AG09309 (cell line): ENCODE results near the gene STPG3.

Source experiments
- DNase-seq: peaks from one replicate; pipeline ENCODE4 v3.0.0-alpha.2; 2010; ENCODE audit warnings: low read depth
- H3K4me3 ChIP-seq: 2 replicates; pipeline ENCODE4 v1.5.1; 2011; ENCODE audit warnings: mild to moderate bottlenecking, low read depth, low read length, moderate library complexity; ENCODE audit not compliant: control insufficient read depth
- TF ChIP-seq, protein P1 (sequence below): IDR thresholded peaks from 2 replicates; pipeline ENCODE4 v1.5.1; 2011; ENCODE audit warnings: mild to moderate bottlenecking, low read depth, low read length, inconsistent platforms; ENCODE audit not compliant: insufficient read depth, control insufficient read depth; ENCODE audit errors: missing control alignments

STPG3 gene

DNA sequence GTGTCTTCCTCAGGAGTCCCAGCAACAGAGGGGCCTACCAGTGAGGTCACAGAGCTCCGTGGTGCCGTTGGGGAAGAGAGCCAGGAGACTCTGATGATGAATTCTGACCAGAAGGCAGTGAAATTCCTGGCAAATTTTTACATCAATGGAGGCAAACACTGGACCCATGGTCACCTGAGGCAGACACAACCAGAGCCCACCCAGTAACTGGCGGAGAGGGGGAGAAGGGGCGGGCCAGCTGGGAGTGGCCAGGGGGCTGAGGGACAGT lies at the start of gene STPG3:
TSS of gene STPG3 (plus strand) at position 93 of the 268 bp plus-strand sequence. CDS start at position 94, 1 bp downstream.
- TF ChIP-seq, protein P1, sequence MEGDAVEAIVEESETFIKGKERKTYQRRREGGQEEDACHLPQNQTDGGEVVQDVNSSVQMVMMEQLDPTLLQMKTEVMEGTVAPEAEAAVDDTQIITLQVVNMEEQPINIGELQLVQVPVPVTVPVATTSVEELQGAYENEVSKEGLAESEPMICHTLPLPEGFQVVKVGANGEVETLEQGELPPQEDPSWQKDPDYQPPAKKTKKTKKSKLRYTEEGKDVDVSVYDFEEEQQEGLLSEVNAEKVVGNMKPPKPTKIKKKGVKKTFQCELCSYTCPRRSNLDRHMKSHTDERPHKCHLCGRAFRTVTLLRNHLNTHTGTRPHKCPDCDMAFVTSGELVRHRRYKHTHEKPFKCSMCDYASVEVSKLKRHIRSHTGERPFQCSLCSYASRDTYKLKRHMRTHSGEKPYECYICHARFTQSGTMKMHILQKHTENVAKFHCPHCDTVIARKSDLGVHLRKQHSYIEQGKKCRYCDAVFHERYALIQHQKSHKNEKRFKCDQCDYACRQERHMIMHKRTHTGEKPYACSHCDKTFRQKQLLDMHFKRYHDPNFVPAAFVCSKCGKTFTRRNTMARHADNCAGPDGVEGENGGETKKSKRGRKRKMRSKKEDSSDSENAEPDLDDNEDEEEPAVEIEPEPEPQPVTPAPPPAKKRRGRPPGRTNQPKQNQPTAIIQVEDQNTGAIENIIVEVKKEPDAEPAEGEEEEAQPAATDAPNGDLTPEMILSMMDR, result no peak
- no peak for DNase-seq
- no peak within 1 kb of the TSS for H3K4me3 ChIP-seq

DNA sequence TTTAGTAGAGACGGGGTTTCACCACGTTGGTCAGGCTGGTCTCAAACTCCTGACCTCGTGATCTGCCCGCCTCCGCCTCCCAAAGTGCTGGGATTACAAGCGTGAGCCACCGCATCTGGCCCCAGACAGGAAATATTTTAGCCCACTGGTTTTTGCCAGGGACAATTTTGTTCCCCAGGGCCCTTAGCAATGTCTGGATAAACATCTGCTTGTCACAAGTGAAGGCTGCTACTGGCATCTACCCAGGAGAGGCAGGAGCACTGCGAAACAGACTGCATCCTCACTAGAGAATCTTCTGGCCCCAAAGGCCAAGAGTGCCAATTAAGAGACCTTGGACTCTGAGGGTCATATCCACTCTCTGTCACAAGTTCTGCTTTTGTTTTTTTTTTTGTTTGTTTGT lies 48.1 kb upstream of the STPG3 start:
- TF ChIP-seq, protein P1, result no peak
- DNase-seq, result no peak
- no peak overlapping the region for H3K4me3 ChIP-seq

DNA sequence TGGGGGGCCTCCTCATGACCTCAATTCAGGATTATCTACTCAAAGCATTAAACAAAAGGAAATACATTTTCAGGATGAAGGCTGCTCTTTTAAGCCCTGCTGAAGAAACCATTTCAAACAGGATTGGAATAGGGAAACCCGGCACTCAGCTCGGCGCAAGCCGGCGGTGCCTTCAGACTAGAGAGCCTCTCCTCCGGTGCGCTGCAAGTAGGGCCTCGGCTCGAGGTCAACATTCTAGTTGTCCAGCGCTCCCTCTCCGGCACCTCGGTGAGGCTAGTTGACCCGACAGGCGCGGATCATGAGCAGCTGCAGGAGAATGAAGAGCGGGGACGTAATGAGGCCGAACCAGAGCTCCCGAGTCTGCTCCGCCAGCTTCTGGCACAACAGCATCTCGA lies 46.4 kb upstream of the STPG3 start:
- TF ChIP-seq, protein P1, result no peak
- H3K4me3 ChIP-seq, result peak overlapping the region; percentile 81
- no peak for DNase-seq

DNA sequence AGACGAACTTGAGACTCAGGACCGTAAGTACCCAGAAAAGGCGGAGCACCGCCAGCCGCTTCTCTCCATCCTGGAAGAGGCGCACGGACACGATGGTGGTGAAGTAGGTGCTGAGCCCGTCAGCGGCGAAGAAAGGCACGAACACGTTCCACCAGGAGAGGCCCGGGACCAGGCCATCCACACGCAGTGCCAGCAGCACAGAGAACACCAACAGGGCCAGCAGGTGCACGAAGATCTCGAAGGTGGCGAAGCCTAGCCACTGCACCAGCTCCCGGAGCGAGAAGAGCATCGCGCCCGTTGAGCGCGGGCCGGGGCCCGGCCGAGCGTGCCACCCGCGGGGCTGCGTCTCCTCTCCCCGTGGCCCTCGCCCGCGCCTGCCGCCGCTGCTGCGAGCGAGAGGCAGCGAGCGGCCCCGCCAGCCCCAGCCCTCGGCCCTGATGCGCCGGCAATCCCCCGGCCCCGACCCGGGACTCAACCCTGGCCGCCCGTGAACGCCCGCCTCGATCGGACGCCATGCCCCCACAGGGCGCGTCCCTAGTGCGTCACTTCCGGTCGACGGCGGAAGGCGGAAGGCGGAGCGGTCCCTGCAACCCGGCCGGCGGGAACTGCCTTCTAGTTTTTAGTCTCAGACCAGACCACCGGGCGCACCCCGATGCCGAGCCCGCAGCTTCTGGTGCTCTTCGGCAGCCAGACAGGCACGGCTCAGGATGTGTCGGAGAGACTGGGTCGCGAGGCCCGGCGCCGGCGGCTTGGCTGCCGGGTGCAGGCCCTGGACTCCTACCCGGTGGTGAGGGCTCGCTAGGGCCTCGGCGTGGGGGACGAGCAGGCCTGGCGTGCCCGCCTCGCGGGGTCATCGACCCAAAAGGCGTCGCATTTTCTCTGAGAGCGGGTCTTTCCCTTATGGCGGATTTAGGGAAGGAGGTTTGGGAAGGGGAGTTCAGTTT lies 45.7 kb upstream of the STPG3 start, which contains the start of the genes NDOR1 and TMEM203:
TSS of gene NDOR1 (plus strand) at position 575 of the 944 bp plus-strand sequence. CDS start at position 653, 78 bp downstream.
TSS of gene TMEM203 (minus strand) at position 523 of the 944 bp plus-strand sequence. CDS start at position 289, 234 bp downstream.
- peak within 1 kb of the TSS; percentile 81 for H3K4me3 ChIP-seq
- no peak for DNase-seq
- TF ChIP-seq, protein P1, result no peak

DNA sequence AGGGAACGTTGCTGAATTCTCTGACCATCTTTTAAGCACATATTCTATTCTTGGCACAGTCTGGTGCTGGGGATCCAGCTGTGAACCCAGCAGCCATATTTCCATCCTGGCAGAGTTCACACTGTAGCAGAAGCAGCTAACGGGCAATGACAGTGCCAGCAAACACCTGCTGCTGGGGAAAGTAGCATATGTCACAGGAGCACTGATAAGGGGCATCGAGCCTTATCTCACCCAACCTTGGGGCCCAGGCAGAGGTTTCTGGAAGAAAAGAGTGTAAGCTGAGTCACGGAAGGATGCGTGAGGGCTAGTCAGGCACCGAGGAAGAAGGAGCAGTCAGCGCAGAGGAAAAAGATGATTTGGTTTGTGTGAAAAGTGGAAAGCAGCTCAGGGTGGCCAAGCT lies 44.5 kb upstream of the STPG3 start:
- H3K4me3 ChIP-seq, result peak overlapping the region; percentile 81; the same call in 1 of the 2 replicates
- no peak for DNase-seq
- TF ChIP-seq, protein P1, result no peak

DNA sequence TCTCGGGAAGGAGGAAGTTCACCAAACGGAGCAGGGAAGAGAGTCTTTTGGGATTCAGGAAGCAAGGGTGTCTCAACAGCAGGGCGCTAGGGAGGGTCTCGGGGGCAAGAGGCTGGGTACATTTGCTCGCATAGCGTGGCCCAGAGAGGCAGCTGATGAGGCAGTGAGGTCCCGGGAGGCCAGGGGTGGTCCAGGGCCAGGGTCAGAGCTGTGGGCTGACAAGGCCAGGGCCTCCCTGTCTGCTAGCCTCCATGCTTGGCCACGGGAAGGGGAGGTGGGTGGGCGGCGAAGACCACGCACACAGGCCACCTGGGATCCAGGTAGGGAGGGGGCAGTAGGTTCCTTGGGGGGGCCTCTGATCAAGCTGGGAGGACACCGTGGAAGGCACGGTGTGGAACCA lies 39.6 kb upstream of the STPG3 start:
- TF ChIP-seq, protein P1, result no peak
- H3K4me3 ChIP-seq, result no peak overlapping the region
- DNase-seq, result no peak
